Peyer's patch (tissue), 4 donors: Measurements from ENCODE around the gene RPL11. TPM values are rescaled to one million over a fixed set of nuclear protein-coding genes. Genes with fewer than 3 reads are reported as not detected.

ENCODE experiments used
- DNase-seq, 3 donors: peaks; one replicate each; pipeline ENCODE4 v3.0.0-alpha.2; 2017 to 2019
- H3K27ac ChIP-seq, 4 donors: fragments of 200-600 bp; sonication (generic); one replicate each; pipeline ENCODE4 v1.5.1; 2016 to 2019
- H3K27me3 ChIP-seq, 2 donors: fragments of 200-600 bp; sonication (generic); one replicate each; pipeline ENCODE4 v1.5.1; 2019
- H3K36me3 ChIP-seq, 3 donors: fragments of 200-600 bp; sonication (generic); one replicate each; pipeline ENCODE4 v1.5.1; 2016 to 2019
- H3K4me1 ChIP-seq, 4 donors: fragments of 200-600 bp; sonication (generic); one replicate each; pipeline ENCODE4 v1.5.1; 2016 to 2019
- H3K4me3 ChIP-seq, 4 donors: fragments of 200-600 bp; sonication (generic); 1 replicate in 3 of 4; 2 replicates in 1 of 4; pipeline ENCODE4 v1.5.1; 2016 to 2019; ENCODE audit warnings: mild to moderate bottlenecking in 1 of 4
- H3K9me3 ChIP-seq, 4 donors: fragments of 200-600 bp; sonication (generic); one replicate each; pipeline ENCODE4 v1.5.1; 2016 to 2019; ENCODE audit warnings: mild to moderate bottlenecking in 1 of 4
- CTCF ChIP-seq, 6 experiments: fragments of 450-650 bp in 4 of 6; fragments of 200-600 bp in 2 of 6; sonication (generic) in 1 of 6; IDR thresholded peaks; one replicate each; pipeline ENCODE4 v1.5.1; 2017 to 2019; ENCODE audit warnings: antibody characterized with exemption in 6 of 6, mild to moderate bottlenecking in 3 of 6, moderate library complexity in 1 of 6
- POLR2A ChIP-seq, 2 donors: fragments of 450-650 bp; IDR thresholded peaks; one replicate each; pipeline ENCODE4 v1.5.1; 2017; ENCODE audit warnings: antibody characterized with exemption in 2 of 2, mild to moderate bottlenecking in 2 of 2, moderate library complexity in 2 of 2
- total RNA-seq, 4 donors: library from RNA; depleted of rRNA; stranded (reverse); fragments of >200 nt; gene quantifications; one replicate each; pipeline ENCODE4 v1.1.0, GENCODE V29; 2016

RPL11 gene
- total RNA-seq, 4 donors from 2014 or later: 339 to 882 (median 437) TPM

- no peak overlapping the region for H3K27ac ChIP-seq
- no peak overlapping the region for H3K4me3 ChIP-seq
- H3K36me3 ChIP-seq: peaks cover 0 to 98% (median 0%) of the 10 kb centered on the region in 3 donors
- no peaks in the 10 kb centered on the region for H3K27me3 ChIP-seq
- peaks cover 0 to 31% (median 3%) of the 10 kb centered on the region in 4 donors for H3K4me1 ChIP-seq
- no peak for TF ChIP-seq CTCF (IDR thresholded peaks at IDR 0.05)
- no peak for TF ChIP-seq POLR2A (IDR thresholded peaks at IDR 0.05)
- no peaks in the 10 kb centered on the region for H3K9me3 ChIP-seq
- DNase-seq: no peak
Measured at GRCh38 chr1:23698466-23698865, 6.9 kb downstream of the RPL11 start.

GRCh38 chr1:23699280-23700179, 7.9 kb downstream of the RPL11 start:
- H3K4me3 ChIP-seq: no peak overlapping the region
- no peaks in the 10 kb centered on the region for H3K27me3 ChIP-seq
- H3K27ac ChIP-seq: no peak overlapping the region
- TF ChIP-seq CTCF (IDR thresholded peaks at IDR 0.05) (no peak), POLR2A (IDR thresholded peaks at IDR 0.05) (no peak)
- no peaks in the 10 kb centered on the region for H3K9me3 ChIP-seq
- DNase-seq: no peak
- H3K4me1 ChIP-seq: peaks cover 0 to 20% (median 0%) of the 10 kb centered on the region in 4 donors
- H3K36me3 ChIP-seq: peaks cover 0 to 91% (median 0%) of the 10 kb centered on the region in 3 donors

- Histone ChIP-seq H3K4me3 (no peak overlapping the region), H3K36me3 (peaks cover 0 to 79% (median 0%) of the 10 kb centered on the region in 3 donors), H3K27me3 (no peaks in the 10 kb centered on the region), H3K27ac (no peak overlapping the region), H3K4me1 (peaks cover 0 to 3% (median 0%) of the 10 kb centered on the region in 4 donors), H3K9me3 (no peaks in the 10 kb centered on the region)
- no peak for DNase-seq
- TF ChIP-seq POLR2A (IDR thresholded peaks at IDR 0.05) (no peak), CTCF (IDR thresholded peaks at IDR 0.05) (no peak)
Measured at GRCh38 chr1:23701310-23701709, 9.7 kb downstream of the RPL11 start.

- TF ChIP-seq CTCF (IDR thresholded peaks at IDR 0.05): no peak
- no peaks in the 10 kb centered on the region for H3K4me1 ChIP-seq
- H3K27ac ChIP-seq: no peak overlapping the region
- no peaks in the 10 kb centered on the region for H3K27me3 ChIP-seq
- no peak overlapping the region for H3K4me3 ChIP-seq
- DNase-seq: no peak
- peaks cover 0 to 72% (median 0%) of the 10 kb centered on the region in 3 donors for H3K36me3 ChIP-seq
- H3K9me3 ChIP-seq: no peaks in the 10 kb centered on the region
Measured at GRCh38 chr1:23701996-23702395, 10.4 kb downstream of the RPL11 start.

- Histone ChIP-seq H3K36me3 (peaks cover 0 to 42% (median 0%) of the 10 kb centered on the region in 3 donors), H3K4me3 (no peak overlapping the region), H3K4me1 (no peaks in the 10 kb centered on the region), H3K27me3 (no peaks in the 10 kb centered on the region), H3K27ac (no peak overlapping the region), H3K9me3 (no peaks in the 10 kb centered on the region)
- TF ChIP-seq POLR2A (IDR thresholded peaks at IDR 0.05): no peak
- no peak for TF ChIP-seq CTCF (IDR thresholded peaks at IDR 0.05)
- no peak for DNase-seq
Measured at GRCh38 chr1:23704834-23705495, 13.4 kb downstream of the RPL11 start.
